Measurements from ENCODE around the gene OSBPL5. TPM values are rescaled to one million over a fixed set of nuclear protein-coding genes. Genes with fewer than 3 reads are reported as not detected.

Gene OSBPL5
- polyA plus RNA-seq, 2 of the 4 experiments (the other 2 are of a cell fraction): 1.6 to 4.6 TPM

DNA sequence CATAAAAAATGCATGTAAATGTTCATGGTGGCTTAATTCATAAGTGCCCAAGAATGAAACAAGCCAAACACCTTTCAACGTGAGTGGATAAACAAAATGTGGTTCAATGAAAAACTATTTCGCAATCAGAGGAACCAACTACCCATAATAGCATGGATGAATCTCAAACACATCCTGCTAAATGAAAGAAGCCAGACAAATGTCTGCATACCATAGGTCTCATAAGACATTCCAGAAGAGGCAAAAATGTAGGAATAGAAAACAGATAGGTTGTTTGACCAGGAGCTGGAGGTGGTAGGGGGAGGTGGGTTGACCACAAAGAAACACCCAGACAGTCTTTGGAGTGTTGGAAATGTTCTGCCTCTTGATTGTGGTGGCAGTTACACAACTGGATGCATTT, 13.2 kb upstream of the OSBPL5 start:
- ATAC-seq (no peak), FAIRE-seq (no peak), DNase-seq (ENCODE audit: low read depth in 1 of 2, low spot score in 1 of 2) (no peak)
- Histone ChIP-seq H3K4me1 (no peaks in the 10 kb centered on the region), H3K27ac (no peak overlapping the region), H3K4me3 (no peak overlapping the region), H3K9me3 (peaks cover 27% of the 10 kb centered on the region), H3K4me2 (no peak overlapping the region)
- CTCF ChIA-PET: no interaction called here
- POLR2A ChIA-PET: no interaction called here
- 5% methylated on average over 2 of the region's 2 CpGs for WGBS (ENCODE audit: missing lambda C conversion rate)
- TF ChIP-seq ZSCAN20 (CRISPR knock-in tag; IDR thresholded peaks at IDR 0.05) (no peak), JUN (IDR thresholded peaks at IDR 0.05) (no peak), CBX2 (IDR thresholded peaks at IDR 0.05; ENCODE audit: borderline replicate concordance, low read depth) (no peak), NPAS2 (CRISPR knock-in tag; IDR thresholded peaks at IDR 0.05; ENCODE audit: borderline replicate concordance) (no peak), ZC3H11A (IDR thresholded peaks at IDR 0.05) (no peak), CEBPB (IDR thresholded peaks at IDR 0.05) (peak in 1 of 2 experiments; percentile 43; a peak in 1 of 4 replicates)
- TF ChIP-seq, protein P1, sequence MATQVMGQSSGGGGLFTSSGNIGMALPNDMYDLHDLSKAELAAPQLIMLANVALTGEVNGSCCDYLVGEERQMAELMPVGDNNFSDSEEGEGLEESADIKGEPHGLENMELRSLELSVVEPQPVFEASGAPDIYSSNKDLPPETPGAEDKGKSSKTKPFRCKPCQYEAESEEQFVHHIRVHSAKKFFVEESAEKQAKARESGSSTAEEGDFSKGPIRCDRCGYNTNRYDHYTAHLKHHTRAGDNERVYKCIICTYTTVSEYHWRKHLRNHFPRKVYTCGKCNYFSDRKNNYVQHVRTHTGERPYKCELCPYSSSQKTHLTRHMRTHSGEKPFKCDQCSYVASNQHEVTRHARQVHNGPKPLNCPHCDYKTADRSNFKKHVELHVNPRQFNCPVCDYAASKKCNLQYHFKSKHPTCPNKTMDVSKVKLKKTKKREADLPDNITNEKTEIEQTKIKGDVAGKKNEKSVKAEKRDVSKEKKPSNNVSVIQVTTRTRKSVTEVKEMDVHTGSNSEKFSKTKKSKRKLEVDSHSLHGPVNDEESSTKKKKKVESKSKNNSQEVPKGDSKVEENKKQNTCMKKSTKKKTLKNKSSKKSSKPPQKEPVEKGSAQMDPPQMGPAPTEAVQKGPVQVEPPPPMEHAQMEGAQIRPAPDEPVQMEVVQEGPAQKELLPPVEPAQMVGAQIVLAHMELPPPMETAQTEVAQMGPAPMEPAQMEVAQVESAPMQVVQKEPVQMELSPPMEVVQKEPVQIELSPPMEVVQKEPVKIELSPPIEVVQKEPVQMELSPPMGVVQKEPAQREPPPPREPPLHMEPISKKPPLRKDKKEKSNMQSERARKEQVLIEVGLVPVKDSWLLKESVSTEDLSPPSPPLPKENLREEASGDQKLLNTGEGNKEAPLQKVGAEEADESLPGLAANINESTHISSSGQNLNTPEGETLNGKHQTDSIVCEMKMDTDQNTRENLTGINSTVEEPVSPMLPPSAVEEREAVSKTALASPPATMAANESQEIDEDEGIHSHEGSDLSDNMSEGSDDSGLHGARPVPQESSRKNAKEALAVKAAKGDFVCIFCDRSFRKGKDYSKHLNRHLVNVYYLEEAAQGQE (IDR thresholded peaks at IDR 0.05): no peak

DNA sequence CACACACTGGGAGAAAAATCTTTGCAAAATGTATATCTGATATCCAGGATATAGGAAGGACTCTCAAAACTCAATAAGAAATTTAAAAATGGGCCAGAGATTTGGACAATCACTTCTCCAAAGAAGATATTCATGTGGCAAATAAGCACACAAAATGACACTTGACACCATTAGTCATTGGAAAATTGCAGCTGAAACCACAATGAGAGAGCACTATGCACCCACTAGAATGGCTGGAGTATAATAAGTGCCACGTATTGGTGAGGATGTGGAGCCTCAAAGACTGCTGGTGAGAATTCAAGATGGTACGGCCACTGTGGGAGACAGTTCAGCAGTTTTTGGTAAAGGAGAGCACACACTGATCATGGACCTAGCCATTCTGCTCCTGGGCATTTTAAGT, 12.8 kb upstream of the OSBPL5 start:
- 13% methylated on average over 2 of the region's 2 CpGs for WGBS (ENCODE audit: missing lambda C conversion rate)
- FAIRE-seq (no peak), DNase-seq (ENCODE audit: low read depth in 1 of 2, low spot score in 1 of 2) (no peak), ATAC-seq (no peak)
- ChIA-PET CTCF (no interaction called here), POLR2A (no interaction called here)
- Histone ChIP-seq H3K4me3 (no peak overlapping the region), H3K4me2 (no peak overlapping the region), H3K4me1 (no peaks in the 10 kb centered on the region), H3K9me3 (peaks cover 27% of the 10 kb centered on the region), H3K27ac (no peak overlapping the region)
- TF ChIP-seq HOXA7 (CRISPR knock-in tag; IDR thresholded peaks at IDR 0.05): no peak

DNA sequence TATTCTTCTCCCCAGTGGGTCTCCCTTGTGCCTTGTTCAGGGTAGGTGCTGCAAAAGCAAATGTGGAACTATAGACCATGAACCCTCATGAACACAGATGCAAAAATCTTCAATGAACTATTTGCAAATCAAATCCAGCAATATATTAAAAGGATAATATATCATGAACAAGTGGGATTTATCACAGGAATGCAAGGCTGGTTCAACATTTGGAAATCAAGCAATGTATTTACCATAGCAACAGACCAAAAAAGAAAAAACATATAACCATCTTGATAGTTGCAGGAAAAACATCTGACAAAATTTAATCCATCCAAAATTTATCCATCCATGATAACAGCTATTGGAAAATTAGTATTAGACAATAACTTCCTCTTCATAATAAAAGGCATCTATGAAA, 11.4 kb upstream of the OSBPL5 start:
- POLR2A ChIA-PET: no interaction called here
- CTCF ChIA-PET: interaction anchor here (0.7 to 0.9 kb wide), 2 partner anchors 19 to 21 kb away, joined by 3 to 4 read pairs; no protein-coding TSS in a partner anchor
- no peak for TF ChIP-seq ESRRA (IDR thresholded peaks at IDR 0.05; ENCODE audit: borderline replicate concordance, low read length)
- TF ChIP-seq POLR2AphosphoS2 (conservative IDR thresholded peaks at IDR 0.05; ENCODE audit: low read length): no peak
- TF ChIP-seq KDM1A (IDR thresholded peaks at IDR 0.05; ENCODE audit: low read depth): no peak
- TF ChIP-seq KDM5A (IDR thresholded peaks at IDR 0.05): no peak
- TF ChIP-seq MYC (IDR thresholded peaks at IDR 0.05; ENCODE audit: borderline replicate concordance, low read length): no peak
- TF ChIP-seq PHF8 (IDR thresholded peaks at IDR 0.05; ENCODE audit: borderline replicate concordance, low read depth): no peak
- ATAC-seq: no peak
- no peaks in the 10 kb centered on the region for H3K4me1 ChIP-seq
- FAIRE-seq: no peak
- H3K4me2 ChIP-seq: no peak overlapping the region
- no peak overlapping the region for H3K27ac ChIP-seq
- H3K9me3 ChIP-seq: peaks cover 27% of the 10 kb centered on the region
- no peak overlapping the region for H3K4me3 ChIP-seq
- no peak for DNase-seq (ENCODE audit: low read depth in 1 of 2, low spot score in 1 of 2)

DNA sequence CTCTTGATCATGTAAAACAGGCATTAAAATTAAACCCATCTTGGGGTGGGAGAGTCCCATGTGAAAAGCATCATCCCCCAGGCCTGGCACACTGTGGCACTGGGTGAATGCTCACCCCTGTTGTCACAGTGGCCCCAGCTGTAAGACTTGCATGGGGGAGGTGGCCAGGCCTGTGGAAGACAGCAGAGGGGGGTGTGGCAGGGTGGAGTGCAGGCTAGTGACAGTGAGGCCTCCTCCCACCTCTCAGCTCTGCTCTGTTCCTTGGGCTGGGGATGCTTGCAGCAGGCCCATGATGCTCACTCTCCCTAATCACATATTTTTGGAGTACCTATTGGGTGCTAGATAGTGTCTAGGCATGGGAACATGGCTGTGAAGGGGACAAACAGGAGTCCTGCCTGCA, 10.1 kb upstream of the OSBPL5 start:
- Histone ChIP-seq H3K27ac (no peak overlapping the region), H3K4me1 (no peaks in the 10 kb centered on the region), H3K4me2 (no peak overlapping the region), H3K9me3 (peaks cover 27% of the 10 kb centered on the region), H3K4me3 (no peak overlapping the region)
- DNase-seq (ENCODE audit: low read depth in 1 of 2, low spot score in 1 of 2) (no peak), ATAC-seq (no peak), FAIRE-seq (no peak)
- ChIA-PET POLR2A (no interaction called here), CTCF (no interaction called here)
- TF ChIP-seq HEYL (CRISPR knock-in tag; IDR thresholded peaks at IDR 0.05) (no peak), MYC (IDR thresholded peaks at IDR 0.05; ENCODE audit: borderline replicate concordance, low read length) (no peak), FOSB (CRISPR knock-in tag; IDR thresholded peaks at IDR 0.05) (no peak), POLR2AphosphoS2 (conservative IDR thresholded peaks at IDR 0.05; ENCODE audit: low read length) (no peak)
